WTC11 (cell line): ENCODE measurements around the gene OTOA.

Experiments
- CTCF ChIP-seq: fragments of 200-600 bp; IDR thresholded peaks from 2 replicates; pipeline ENCODE4 v1.8.0; 2022; ENCODE audit warnings: antibody characterized with exemption
- FOXP1 ChIP-seq: sonication (generic); formaldehyde crosslinking; IDR thresholded peaks from 2 replicates; pipeline ENCODE4 v1.8.0; 2022; ENCODE audit warnings: missing genetic modification reagents, mild to moderate bottlenecking, moderate library complexity, borderline replicate concordance
- GABPB1 ChIP-seq: sonication (generic); formaldehyde crosslinking; IDR thresholded peaks from 2 replicates; pipeline ENCODE4 v1.8.1; 2023; ENCODE audit warnings: mild to moderate bottlenecking, missing genetic modification reagents
- SP1 ChIP-seq: sonication (generic); formaldehyde crosslinking; conservative IDR thresholded peaks from 2 replicates; pipeline ENCODE4 v1.8.1; 2022; ENCODE audit warnings: missing genetic modification reagents
- TCF7 ChIP-seq: sonication (generic); formaldehyde crosslinking; IDR thresholded peaks from 2 replicates; pipeline ENCODE4 v1.8.0; 2022; ENCODE audit warnings: mild to moderate bottlenecking, low read depth, missing genetic modification reagents, moderate library complexity
- ZBTB21 ChIP-seq: sonication (generic); formaldehyde crosslinking; IDR thresholded peaks from 2 replicates; pipeline ENCODE4 v1.8.1; 2023; ENCODE audit warnings: mild to moderate bottlenecking, missing genetic modification reagents, borderline replicate concordance
- ZNF671 ChIP-seq: fragments of 250-450 bp; sonication (Bioruptor Pico); IDR thresholded peaks from 2 replicates; pipeline ENCODE4 v1.8.0; 2021; ENCODE audit warnings: mild to moderate bottlenecking

- TF ChIP-seq SP1 (CRISPR knock-in tag) (no peak), CTCF (no peak), ZBTB21 (no peak), ZNF671 (no peak), GABPB1 (CRISPR knock-in tag) (no peak), FOXP1 (CRISPR knock-in tag) (no peak), TCF7 (CRISPR knock-in tag) (no peak)
Observed at GRCh38 chr16:21727344-21727743, 63.6 kb downstream of the OTOA start.
